B cell (primary cell): Measurements from ENCODE around the gene FIBP. TPM values are rescaled to one million over a fixed set of nuclear protein-coding genes. Genes with fewer than 3 reads are reported as not detected.

Experiments used
- ATAC-seq: fragments of 200-7000 bp; cut with Tn5 transposase; one replicate; pipeline ENCODE4 v1.10.0; 2021; ENCODE audit warnings: low read depth, mild to moderate bottlenecking, moderate number of reproducible peaks, moderate library complexity
- CTCF ChIA-PET: fragments of 350-600 bp; sonication (Branson Sonifier 250); formaldehyde crosslinking; loops from one replicate; lab custom pipeline; 2021; ENCODE audit warnings: antibody characterized with exemption, inconsistent platforms; lab: Charles Lee
- POLR2A ChIA-PET: fragments of 350-600 bp; sonication (Branson Sonifier 250); formaldehyde crosslinking; loops from one replicate; lab custom pipeline; 2021; ENCODE audit warnings: antibody characterized with exemption; lab: Charles Lee
- DNase-seq: peaks from one replicate; pipeline ENCODE4 v3.0.0; 2013
- H2AFZ ChIP-seq: 2 replicates; pipeline ENCODE4 v1.6.1; 2012; ENCODE audit warnings: mild to moderate bottlenecking, low read depth, low read length; ENCODE audit not compliant: insufficient read depth, poor library complexity, severe bottlenecking
- H3K27ac ChIP-seq, 2 donors: 1 replicate in 1 of 2; 2 replicates in 1 of 2; pipeline ENCODE4 v1.5.1; 2012 to 2013; ENCODE audit warnings: low read length in 2 of 2, mild to moderate bottlenecking in 2 of 2, moderate library complexity in 1 of 2
- H3K27me3 ChIP-seq, 4 experiments: fragments of 200-600 bp in 1 of 4; sonication (generic) in 1 of 4; replicated peaks in 1 of 4; 1 replicate in 2 of 4; 2 replicates in 2 of 4; pipeline versions ENCODE4 v1.6.1 to v1.7.0; 2013 to 2016; ENCODE audit warnings: low read length in 3 of 4, mild to moderate bottlenecking in 2 of 4, mixed read lengths in 1 of 4, moderate library complexity in 1 of 4; ENCODE audit not compliant: insufficient read depth in 4 of 4, control insufficient read depth in 3 of 4; ENCODE audit errors: control extremely low read depth in 1 of 4
- H3K36me3 ChIP-seq, 2 experiments: replicated peaks in 1 of 2; 1 replicate in 1 of 2; 2 replicates in 1 of 2; pipeline versions ENCODE4 v1.6.1 to v1.7.1; 2013; ENCODE audit warnings: low read length in 1 of 2; ENCODE audit not compliant: insufficient read depth in 2 of 2, control insufficient read depth in 1 of 2; ENCODE audit errors: control extremely low read depth in 1 of 2, extremely low read depth in 1 of 2
- H3K4me1 ChIP-seq, 2 donors: fragments of 200-600 bp in 1 of 2; sonication (generic) in 1 of 2; 1 replicate in 1 of 2; 2 replicates in 1 of 2; pipeline versions ENCODE4 v1.5.1 to v1.6.1; 2013 to 2017; ENCODE audit warnings: low read length in 2 of 2; ENCODE audit not compliant: control insufficient read depth in 2 of 2, insufficient read depth in 2 of 2
- H3K4me2 ChIP-seq: replicated peaks from 2 replicates; pipeline ENCODE3; 2012; ENCODE audit warnings: mild to moderate bottlenecking, low read depth, low read length; ENCODE audit not compliant: poor library complexity, severe bottlenecking
- H3K4me3 ChIP-seq, 5 experiments: fragments of 200-600 bp in 1 of 5; sonication (generic) in 1 of 5; 1 replicate in 3 of 5; 2 replicates in 2 of 5; pipeline versions ENCODE4 v1.5.1 to v1.7.0; 2011 to 2016; ENCODE audit warnings: low read length in 4 of 5, mild to moderate bottlenecking in 4 of 5, low read depth in 2 of 5, control low read depth in 1 of 5, moderate library complexity in 1 of 5; ENCODE audit not compliant: insufficient read depth in 1 of 5; ENCODE audit errors: control extremely low read depth in 1 of 5, extremely low read depth in 1 of 5
- H3K79me2 ChIP-seq: fragments of 200-600 bp; sonication (generic); one replicate; pipeline ENCODE4 v1.6.0; 2016; ENCODE audit warnings: low read length; ENCODE audit not compliant: control insufficient read depth, insufficient read depth
- H3K9ac ChIP-seq: fragments of 200-600 bp; sonication (generic); 2 replicates; pipeline ENCODE4 v1.6.1; 2017; ENCODE audit warnings: mild to moderate bottlenecking, low read length, moderate library complexity
- H3K9me3 ChIP-seq, 3 donors: one replicate each; pipeline versions ENCODE4 v1.6.1 to v1.7.1; 2013; ENCODE audit warnings: low read length in 2 of 3; ENCODE audit not compliant: control insufficient read depth in 2 of 3, insufficient read depth in 1 of 3; ENCODE audit errors: control extremely low read depth in 1 of 3
- H4K20me1 ChIP-seq: 2 replicates; pipeline ENCODE4 v1.6.0; 2012; ENCODE audit warnings: mild to moderate bottlenecking, low read length; ENCODE audit not compliant: insufficient read depth, control insufficient read depth, poor library complexity, severe bottlenecking
- H3K27ac Mint-ChIP-seq: one replicate; pipeline ENCODE4 v1.8.0; 2021; ENCODE audit warnings: mixed read lengths
- H3K27me3 Mint-ChIP-seq: one replicate; pipeline ENCODE4 v1.8.0; 2021; ENCODE audit warnings: mixed read lengths
- H3K4me1 Mint-ChIP-seq: one replicate; pipeline ENCODE4 v1.8.0; 2021; ENCODE audit warnings: mixed read lengths
- H3K4me3 Mint-ChIP-seq: one replicate; pipeline ENCODE4 v1.8.0; 2021; ENCODE audit warnings: mixed read lengths
- H3K9me3 Mint-ChIP-seq: one replicate; pipeline ENCODE4 v1.8.0; 2022; ENCODE audit warnings: mixed read lengths; ENCODE audit not compliant: insufficient read depth
- CTCF ChIP-seq: fragments of 200-600 bp; IDR thresholded peaks from one replicate; pipeline ENCODE4 v1.8.0; 2022; ENCODE audit warnings: antibody characterized with exemption, mild to moderate bottlenecking
- EZH2 ChIP-seq: IDR thresholded peaks from 2 replicates; pipeline ENCODE4 v1.6.1; 2012; ENCODE audit warnings: borderline replicate concordance, low read depth, mild to moderate bottlenecking, moderate library complexity, low read length; ENCODE audit not compliant: insufficient read depth, poor library complexity, severe bottlenecking
- WGBS: methylation state at CpG from one replicate; pipeline ENCODE4 v1.1.5; 2013; ENCODE audit warnings: missing lambda C conversion rate; ENCODE audit not compliant: insufficient coverage; 5-methylcytosine and 5-hydroxymethylcytosine counted together
- intact Hi-C: fragments of 100-400 bp; cut with micrococcal nuclease; formaldehyde crosslinking; loops from one replicate; pipeline ENCODE4 v1.10.0; 2022
- polyA plus RNA-seq: library from polyadenylated mRNA; depleted of rRNA; stranded (reverse); fragments of >200 nt; gene quantifications from 2 replicates; pipeline ENCODE4 v1.2.3, GENCODE V29; 2012
- total RNA-seq, 2 donors: library from RNA; stranded (reverse); fragments of 120-200 nt in 1 of 2; gene quantifications; 1 replicate in 1 of 2; 2 replicates in 1 of 2; pipeline versions ENCODE4 v1.2.3 to v1.2.4, GENCODE V29; 2013 to 2022

FIBP gene
- total and polyA plus RNA-seq, 2 donors (not counting 1 experiment from before 2014, with no cell fraction given) = 63.4 to 128 TPM

- peak overlapping the region in 1 of 2 donors; percentile 66 for H3K27ac ChIP-seq
- peak overlapping the region; percentile 89 for H3K4me3 Mint-ChIP-seq
- peak overlapping the region; percentile 83 to 99 (median 93) for H3K4me3 ChIP-seq
- WGBS = 95% methylated on average over 33 of the region's 35 CpGs
- ATAC-seq (no peak), DNase-seq (no peak)
- H2AFZ ChIP-seq = peak overlapping the region; percentile 77
- peak overlapping the region; percentile 97 for H3K4me2 ChIP-seq
- ChIA-PET CTCF (interaction anchor here (0.9 to 2.1 kb wide), 5 partner anchors 19 to 75 kb away, joined by 3 to 15 read pairs (median 4); partner anchors contain the start of genes CCDC85B and FIBP), POLR2A (interaction anchor here (0.6 to 2.5 kb wide), 8 partner anchors 10 to 350 kb away, joined by 3 to 13 read pairs (median 5); partner anchors contain the start of genes CCDC85B, FIBP and RNASEH2C)
- H3K79me2 ChIP-seq = peaks cover 42% of the 10 kb centered on the region
- H3K36me3 ChIP-seq = peaks cover 2 to 13% of the 10 kb centered on the region in 2 experiments
- peaks cover 44% of the 10 kb centered on the region for H3K4me1 Mint-ChIP-seq
- no peak for TF ChIP-seq EZH2
- no peak for TF ChIP-seq CTCF
- no peaks in the 10 kb centered on the region for H3K9me3 Mint-ChIP-seq
- H3K27me3 ChIP-seq = no peaks in the 10 kb centered on the region
- peak overlapping the region; percentile 87 for H3K27ac Mint-ChIP-seq
- H3K9me3 ChIP-seq = no peaks in the 10 kb centered on the region
- H3K9ac ChIP-seq = peak overlapping the region; percentile 96
- intact Hi-C loops = loop anchor here (2.0 kb wide), 1 partner anchor 59 kb away; the partner anchor contains the start of gene CFL1
- H3K4me1 ChIP-seq = peaks cover 19 to 50% of the 10 kb centered on the region in 2 donors
- no peaks in the 10 kb centered on the region for H3K27me3 Mint-ChIP-seq
- H4K20me1 ChIP-seq = peaks cover 4% of the 10 kb centered on the region
Observed at GRCh38 chr11:65917434-65918210, 29.4 kb upstream of the FIBP start.

- H4K20me1 ChIP-seq = peaks cover 4% of the 10 kb centered on the region
- no peak overlapping the region for H3K9ac ChIP-seq
- H3K9me3 ChIP-seq = no peaks in the 10 kb centered on the region
- Mint-ChIP-seq H3K9me3 (no peaks in the 10 kb centered on the region), H3K27ac (peak overlapping the region; percentile 67), H3K4me3 (peak overlapping the region; percentile 89), H3K4me1 (peaks cover 44% of the 10 kb centered on the region), H3K27me3 (no peaks in the 10 kb centered on the region)
- ChIA-PET CTCF (interaction anchor here (1.9 to 2.1 kb wide), 2 partner anchors 27 to 32 kb away, joined by 12 to 15 read pairs; partner anchors contain the start of genes CCDC85B and FIBP), POLR2A (interaction anchor here (0.8 to 2.5 kb wide), 2 partner anchors 26 to 196 kb away, joined by 5 to 13 read pairs; partner anchors contain the start of genes CCDC85B and RNASEH2C)
- WGBS = 100% methylated on average over 3 of the region's 3 CpGs
- no peak overlapping the region for H3K27ac ChIP-seq
- H3K79me2 ChIP-seq = peaks cover 47% of the 10 kb centered on the region
- peak overlapping the region; percentile 97 for H3K4me2 ChIP-seq
- peaks cover 0 to 1% (median 0%) of the 10 kb centered on the region in 4 experiments for H3K27me3 ChIP-seq
- H3K4me1 ChIP-seq = peaks cover 19 to 50% of the 10 kb centered on the region in 2 donors
- no peak for TF ChIP-seq CTCF
- TF ChIP-seq EZH2 = no peak
- H3K4me3 ChIP-seq = no peak overlapping the region
- no peak overlapping the region for H2AFZ ChIP-seq
- intact Hi-C loops = no loop called here
- no peak for ATAC-seq
- peaks cover 0 to 7% of the 10 kb centered on the region in 2 experiments for H3K36me3 ChIP-seq
- no peak for DNase-seq
Observed at GRCh38 chr11:65917077-65917433, 28.8 kb upstream of the FIBP start.
